ENCODE results near the gene RUNX2.

The RUNX2 gene

DNA sequence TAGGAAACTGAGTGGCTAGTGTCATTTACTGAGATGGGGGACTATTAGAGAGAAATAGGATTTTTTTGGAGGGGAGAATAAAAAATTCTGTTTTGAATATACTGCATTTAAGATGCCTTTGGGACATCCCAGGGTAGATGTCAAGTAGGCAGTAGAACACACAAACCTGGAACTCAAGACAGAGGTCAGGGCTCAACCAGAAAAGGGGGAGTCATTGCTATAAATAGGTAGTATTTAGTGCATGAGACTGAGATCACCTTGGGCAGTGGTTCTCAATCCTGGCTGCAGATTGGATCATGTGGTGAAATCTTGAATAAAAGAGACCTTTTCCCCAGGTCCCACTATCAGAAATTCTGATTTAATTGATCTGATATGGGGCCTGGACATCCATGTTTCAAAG lies 160.1 kb downstream of the RUNX2 start:
- Histone ChIP-seq H3K4me1 (peaks cover 23% of the 10 kb centered on the region), H3K9ac (no peak overlapping the region), H3K36me3 (no peaks in the 10 kb centered on the region), H3K27me3 (no peaks in the 10 kb centered on the region), H3K27ac (no peak overlapping the region), H3K4me2 (peak overlapping the region; percentile 62), H3K4me3 (no peak overlapping the region), H4K20me1 (no peaks in the 10 kb centered on the region), H3K9me3 (no peaks in the 10 kb centered on the region)
- TF ChIP-seq Cebpa-rat (IDR thresholded peaks at IDR 0.05), result no peak

- Histone ChIP-seq H3K4me3 (no peak overlapping the region), H3K4me2 (no peak overlapping the region), H3K9ac (no peak overlapping the region), H3K9me3 (no peaks in the 10 kb centered on the region), H3K36me3 (no peaks in the 10 kb centered on the region), H3K27ac (no peak overlapping the region), H3K27me3 (no peaks in the 10 kb centered on the region), H4K20me1 (no peaks in the 10 kb centered on the region), H3K4me1 (peaks cover 23% of the 10 kb centered on the region)
- TF ChIP-seq Cebpa-rat (IDR thresholded peaks at IDR 0.05), result no peak
Measured at GRCh38 chr6:45488889-45489288, 160.8 kb downstream of the RUNX2 start.

GRCh38 chr6:45491048-45491735 lies 163.1 kb downstream of the RUNX2 start:
- Histone ChIP-seq H3K9me3 (no peaks in the 10 kb centered on the region), H3K4me2 (no peak overlapping the region), H3K9ac (no peak overlapping the region), H4K20me1 (no peaks in the 10 kb centered on the region), H3K27me3 (no peaks in the 10 kb centered on the region), H3K27ac (no peak overlapping the region), H3K4me3 (no peak overlapping the region), H3K4me1 (peaks cover 41% of the 10 kb centered on the region), H3K36me3 (no peaks in the 10 kb centered on the region)
- TF ChIP-seq Cebpa-rat (IDR thresholded peaks at IDR 0.05), result no peak

DNA sequence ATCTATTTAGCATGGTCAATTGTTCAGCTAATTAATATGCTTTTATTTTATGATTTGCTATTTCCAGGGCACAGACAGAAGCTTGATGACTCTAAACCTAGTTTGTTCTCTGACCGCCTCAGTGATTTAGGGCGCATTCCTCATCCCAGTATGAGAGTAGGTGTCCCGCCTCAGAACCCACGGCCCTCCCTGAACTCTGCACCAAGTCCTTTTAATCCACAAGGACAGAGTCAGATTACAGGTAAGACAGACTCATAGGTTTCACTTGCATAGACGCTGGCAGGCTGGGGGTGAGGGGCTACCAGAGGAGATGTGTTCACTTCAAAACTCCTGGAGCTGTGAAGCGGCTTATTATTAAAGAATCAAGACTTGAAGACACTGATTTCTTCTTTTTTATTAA lies 163.7 kb downstream of the RUNX2 start:
- no peak overlapping the region for H3K4me3 ChIP-seq
- H3K4me1 ChIP-seq, result peaks cover 42% of the 10 kb centered on the region
- no peaks in the 10 kb centered on the region for H3K9me3 ChIP-seq
- no peak overlapping the region for H3K27ac ChIP-seq
- H3K4me2 ChIP-seq, result no peak overlapping the region
- H3K9ac ChIP-seq, result no peak overlapping the region
- no peaks in the 10 kb centered on the region for H4K20me1 ChIP-seq
- H3K36me3 ChIP-seq, result no peaks in the 10 kb centered on the region
- no peak for TF ChIP-seq Cebpa-rat (IDR thresholded peaks at IDR 0.05)
- H3K27me3 ChIP-seq, result no peaks in the 10 kb centered on the region

- Histone ChIP-seq H3K9ac (no peak overlapping the region), H3K36me3 (no peaks in the 10 kb centered on the region), H3K4me1 (peaks cover 28% of the 10 kb centered on the region), H3K4me2 (no peak overlapping the region), H3K4me3 (no peak overlapping the region), H3K27ac (no peak overlapping the region), H3K9me3 (no peaks in the 10 kb centered on the region), H3K27me3 (no peaks in the 10 kb centered on the region), H4K20me1 (no peaks in the 10 kb centered on the region)
- no peak for TF ChIP-seq Cebpa-rat (IDR thresholded peaks at IDR 0.05)
Measured at GRCh38 chr6:45493761-45494160, 165.6 kb downstream of the RUNX2 start.

GRCh38 chr6:45494416-45495135 lies 166.4 kb downstream of the RUNX2 start:
- Histone ChIP-seq H3K27me3 (no peaks in the 10 kb centered on the region), H3K4me3 (no peak overlapping the region), H3K27ac (0 out of 2 replicates have a peak overlapping the region, but pooled peaks have one; percentile 61), H3K4me1 (peaks cover 28% of the 10 kb centered on the region), H3K9me3 (no peaks in the 10 kb centered on the region), H3K9ac (no peak overlapping the region), H3K4me2 (peak overlapping the region; percentile 69), H4K20me1 (no peaks in the 10 kb centered on the region), H3K36me3 (no peaks in the 10 kb centered on the region)
- no peak for TF ChIP-seq Cebpa-rat (IDR thresholded peaks at IDR 0.05)

DNA sequence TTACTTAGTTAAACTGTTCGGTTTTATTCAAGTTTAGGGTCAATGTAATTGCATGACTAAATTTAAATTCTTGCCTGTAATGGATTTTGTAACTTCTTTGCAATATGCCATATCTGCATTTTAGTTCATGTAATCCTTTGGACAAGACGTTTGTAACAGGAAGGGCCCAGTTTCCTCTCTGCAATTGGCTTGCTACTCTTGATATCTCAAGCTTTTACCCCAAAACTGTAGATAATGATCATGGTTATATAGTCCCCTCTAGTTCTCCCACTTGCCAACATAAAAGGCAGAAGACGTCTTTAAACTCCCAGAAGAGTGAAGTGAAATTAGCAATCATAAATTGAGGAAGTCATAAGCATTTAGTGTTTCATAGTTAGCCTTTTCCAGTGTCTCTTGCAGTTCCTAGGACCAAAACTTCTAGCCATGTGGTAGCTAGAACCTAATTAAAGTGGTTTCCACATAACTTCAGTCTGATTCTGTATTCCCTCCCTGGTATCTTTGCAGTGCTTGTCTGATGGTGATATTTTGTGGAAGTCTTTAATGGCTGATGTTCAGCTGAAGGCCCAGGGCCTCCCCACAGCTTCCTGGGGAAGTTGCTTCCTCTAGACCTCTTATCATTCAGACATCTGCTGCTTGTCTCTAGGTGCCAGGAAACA lies 167.4 kb downstream of the RUNX2 start:
- Histone ChIP-seq H3K4me2 (peak overlapping the region; percentile 69), H3K27me3 (no peaks in the 10 kb centered on the region), H3K4me3 (no peak overlapping the region), H3K9ac (no peak overlapping the region; the same call in 1 of the 2 replicates), H4K20me1 (no peaks in the 10 kb centered on the region), H3K9me3 (no peaks in the 10 kb centered on the region), H3K4me1 (peaks cover 28% of the 10 kb centered on the region), H3K27ac (peak overlapping the region; percentile 61; the same call in 1 of the 2 replicates), H3K36me3 (no peaks in the 10 kb centered on the region)
- no peak for TF ChIP-seq Cebpa-rat (IDR thresholded peaks at IDR 0.05)

GRCh38 chr6:45496085-45496433 lies 167.9 kb downstream of the RUNX2 start:
- Histone ChIP-seq H3K4me3 (no peak overlapping the region), H3K4me2 (peak overlapping the region; percentile 69), H3K27ac (no peak overlapping the region), H3K4me1 (peaks cover 28% of the 10 kb centered on the region), H3K9ac (no peak overlapping the region), H3K9me3 (no peaks in the 10 kb centered on the region), H3K27me3 (no peaks in the 10 kb centered on the region), H4K20me1 (no peaks in the 10 kb centered on the region), H3K36me3 (no peaks in the 10 kb centered on the region)
- no peak for TF ChIP-seq Cebpa-rat (IDR thresholded peaks at IDR 0.05)

DNA sequence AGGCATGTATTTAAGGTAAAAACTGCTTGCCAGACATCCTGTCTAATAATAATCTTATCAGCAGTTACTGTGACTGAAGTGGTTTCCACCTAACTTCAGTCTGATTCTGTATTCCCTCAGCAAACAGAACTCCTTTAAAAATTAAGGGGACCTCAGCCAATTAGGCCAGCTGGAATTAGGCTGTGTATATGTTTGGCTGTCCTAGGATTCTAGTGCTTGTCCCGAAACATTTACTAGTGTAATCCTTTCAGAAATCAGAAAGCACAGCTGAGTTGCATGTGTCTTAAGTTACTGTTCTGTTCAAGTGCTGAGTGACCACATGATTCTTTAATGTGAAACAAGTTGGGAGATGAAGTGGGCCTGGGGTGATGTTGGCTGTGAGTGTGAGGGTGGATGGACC lies 170.5 kb downstream of the RUNX2 start:
- no peak overlapping the region for H3K4me3 ChIP-seq
- H3K9ac ChIP-seq, result no peak overlapping the region
- H3K9me3 ChIP-seq, result no peaks in the 10 kb centered on the region
- H3K27ac ChIP-seq, result no peak overlapping the region
- H3K27me3 ChIP-seq, result no peaks in the 10 kb centered on the region
- TF ChIP-seq Cebpa-rat (IDR thresholded peaks at IDR 0.05), result no peak
- H3K36me3 ChIP-seq, result no peaks in the 10 kb centered on the region
- no peaks in the 10 kb centered on the region for H4K20me1 ChIP-seq
- peaks cover 28% of the 10 kb centered on the region for H3K4me1 ChIP-seq
- no peak overlapping the region for H3K4me2 ChIP-seq

Data from BLaER1 (cell line).